HUES64 (cell line): ENCODE measurements around the gene RAB20.
"Not testable (repeated sequence)": the region's sequence is repeated elsewhere in the genome, so short reads cannot be mapped to it uniquely, and the experiment has no call there.

ENCODE experiments used
- H3K27ac ChIP-seq: 2 replicates; pipeline ENCODE4 v1.7.0; 2013; ENCODE audit warnings: low read depth, low read length, inconsistent platforms
- H3K27me3 ChIP-seq: 2 replicates; pipeline ENCODE4 v1.6.1; 2013; ENCODE audit warnings: mild to moderate bottlenecking, low read length; ENCODE audit not compliant: insufficient read depth
- H3K36me3 ChIP-seq: 2 replicates; pipeline ENCODE4 v1.6.1; 2013; ENCODE audit warnings: mild to moderate bottlenecking, low read length; ENCODE audit not compliant: insufficient read depth
- H3K4me1 ChIP-seq: 2 replicates; pipeline ENCODE4 v1.6.1; 2013; ENCODE audit warnings: mild to moderate bottlenecking, low read length, moderate library complexity; ENCODE audit not compliant: insufficient read depth
- H3K4me3 ChIP-seq: 2 replicates; pipeline ENCODE4 v1.5.1; 2013; ENCODE audit warnings: mild to moderate bottlenecking, low read length, moderate library complexity
- H3K9ac ChIP-seq: 2 replicates; pipeline ENCODE4 v1.6.1; 2013; ENCODE audit warnings: mild to moderate bottlenecking, low read depth, low read length
- H3K9me3 ChIP-seq: 2 replicates; pipeline ENCODE4 v1.6.1; 2013; ENCODE audit warnings: low read depth, low read length; ENCODE audit not compliant: insufficient read depth
- WGBS: fragments of 150-250, 120-280 bp; methylation state at CpG from one replicate; pipeline ENCODE4 v1.1.7; 2013; ENCODE audit warnings: missing lambda C conversion rate; 5-methylcytosine and 5-hydroxymethylcytosine counted together

Gene RAB20

GRCh38 chr13:110496281-110496680, 65.2 kb downstream of the RAB20 start:
- Histone ChIP-seq H3K4me1 (no peaks in the 10 kb centered on the region), H3K9me3 (0 out of 2 replicates have a peak, but pooled peaks cover 2% of the 10 kb centered on the region), H3K9ac (no peak overlapping the region), H3K27me3 (no peaks in the 10 kb centered on the region), H3K36me3 (peaks cover 90% of the 10 kb centered on the region), H3K4me3 (no peak overlapping the region), H3K27ac (no peak overlapping the region)
- 96% methylated on average over 3 of the region's 3 CpGs for WGBS

GRCh38 chr13:110495881-110496280, 65.6 kb downstream of the RAB20 start:
- H3K9me3 ChIP-seq: 0 out of 2 replicates have a peak, but pooled peaks cover 2% of the 10 kb centered on the region
- H3K27me3 ChIP-seq: no peaks in the 10 kb centered on the region
- peaks cover 94% of the 10 kb centered on the region for H3K36me3 ChIP-seq
- no peaks in the 10 kb centered on the region for H3K4me1 ChIP-seq
- H3K9ac ChIP-seq: no peak overlapping the region
- H3K4me3 ChIP-seq: no peak overlapping the region
- H3K27ac ChIP-seq: no peak overlapping the region
- WGBS: 92% methylated on average over 3 of the region's 3 CpGs

- no peak overlapping the region for H3K4me3 ChIP-seq
- H3K27ac ChIP-seq: no peak overlapping the region
- 88% methylated on average over 3 of the region's 3 CpGs for WGBS
- no peak overlapping the region for H3K9ac ChIP-seq
- 0 out of 2 replicates have a peak, but pooled peaks cover 2% of the 10 kb centered on the region for H3K9me3 ChIP-seq
- H3K4me1 ChIP-seq: no peaks in the 10 kb centered on the region
- H3K36me3 ChIP-seq: peaks cover 94% of the 10 kb centered on the region
- no peaks in the 10 kb centered on the region for H3K27me3 ChIP-seq
These were observed 66.1 kb downstream of the RAB20 start for GRCh38 chr13:110495376-110495775.

GRCh38 chr13:110493613-110494012, 67.9 kb downstream of the RAB20 start:
- no peaks in the 10 kb centered on the region for H3K4me1 ChIP-seq
- H3K27ac ChIP-seq: no peak overlapping the region
- H3K9ac ChIP-seq: no peak overlapping the region
- 0 out of 2 replicates have a peak, but pooled peaks cover 2% of the 10 kb centered on the region for H3K9me3 ChIP-seq
- WGBS: 97% methylated on average over 9 of the region's 9 CpGs
- no peak overlapping the region for H3K4me3 ChIP-seq
- peaks cover 97% of the 10 kb centered on the region for H3K36me3 ChIP-seq
- no peaks in the 10 kb centered on the region for H3K27me3 ChIP-seq

- H3K4me3 ChIP-seq: no peak overlapping the region
- no peaks in the 10 kb centered on the region for H3K4me1 ChIP-seq
- no peak overlapping the region for H3K9ac ChIP-seq
- peaks cover 95% of the 10 kb centered on the region for H3K36me3 ChIP-seq
- H3K27me3 ChIP-seq: no peaks in the 10 kb centered on the region
- no peak overlapping the region for H3K27ac ChIP-seq
- H3K9me3 ChIP-seq: 0 out of 2 replicates have a peak, but pooled peaks cover 2% of the 10 kb centered on the region
- WGBS: 94% methylated on average over 30 of the region's 30 CpGs
These were observed 68.6 kb downstream of the RAB20 start for GRCh38 chr13:110492679-110493593.

GRCh38 chr13:110491869-110492678, 69.4 kb downstream of the RAB20 start:
- 92% methylated on average over 24 of the region's 24 CpGs for WGBS
- peaks cover 7% of the 10 kb centered on the region for H3K4me1 ChIP-seq
- no peak overlapping the region for H3K9ac ChIP-seq
- no peak overlapping the region for H3K4me3 ChIP-seq
- H3K9me3 ChIP-seq: 0 out of 2 replicates have a peak, but pooled peaks cover 2% of the 10 kb centered on the region
- H3K36me3 ChIP-seq: peaks cover 94% of the 10 kb centered on the region
- H3K27me3 ChIP-seq: no peaks in the 10 kb centered on the region
- no peak overlapping the region for H3K27ac ChIP-seq

GRCh38 chr13:110490009-110490770, 71.3 kb downstream of the RAB20 start:
- H3K9me3 ChIP-seq: no peaks in the 10 kb centered on the region
- H3K27me3 ChIP-seq: no peaks in the 10 kb centered on the region
- no peak overlapping the region for H3K4me3 ChIP-seq
- no peak overlapping the region for H3K9ac ChIP-seq
- H3K4me1 ChIP-seq: peaks cover 19% of the 10 kb centered on the region
- peaks cover 75% of the 10 kb centered on the region for H3K36me3 ChIP-seq
- 87% methylated on average over 24 of the region's 24 CpGs for WGBS
- no peak overlapping the region for H3K27ac ChIP-seq

GRCh38 chr13:110486880-110487279, 74.6 kb downstream of the RAB20 start:
- 35% methylated on average over 3 of the region's 3 CpGs for WGBS
- Histone ChIP-seq H3K27ac (peak overlapping the region; percentile 92), H3K4me1 (peaks cover 25% of the 10 kb centered on the region), H3K36me3 (peaks cover 65% of the 10 kb centered on the region), H3K9ac (peak overlapping the region; percentile 73)
- not testable (repeated sequence) for H3K9me3 ChIP-seq, H3K4me3 ChIP-seq, H3K27me3 ChIP-seq

- Histone ChIP-seq H3K9me3 (no peaks in the 10 kb centered on the region), H3K36me3 (peaks cover 63% of the 10 kb centered on the region), H3K9ac (peak overlapping the region; percentile 61), H3K4me3 (no peak overlapping the region), H3K4me1 (peaks cover 25% of the 10 kb centered on the region), H3K27me3 (no peaks in the 10 kb centered on the region), H3K27ac (peak overlapping the region; percentile 95)
- 31% methylated on average over 15 of the region's 15 CpGs for WGBS
These were observed 75.3 kb downstream of the RAB20 start for GRCh38 chr13:110486061-110486715.

GRCh38 chr13:110485604-110486003, 75.9 kb downstream of the RAB20 start:
- H3K4me3 ChIP-seq: no peak overlapping the region
- H3K36me3 ChIP-seq: peaks cover 59% of the 10 kb centered on the region
- WGBS: 22% methylated on average over 9 of the region's 9 CpGs

More at GRCh38 chr13:110485604-110486003, 75.9 kb downstream of the RAB20 start:
- Histone ChIP-seq H3K4me1 (peaks cover 25% of the 10 kb centered on the region), H3K27ac (peak overlapping the region; percentile 95), H3K9me3 (no peaks in the 10 kb centered on the region), H3K27me3 (no peaks in the 10 kb centered on the region), H3K9ac (peak overlapping the region; percentile 61)
